GM12878 (cell line): ENCODE results near the gene EFHD2. TPM values are rescaled to one million over a fixed set of nuclear protein-coding genes. Genes with fewer than 3 reads are reported as not detected.
A peak's percentile ranks its signal among the peaks of the same experiment; 100 is the strongest.

ENCODE experiments used
- MEF2B ChIP-seq: fragments of 450-650 bp; IDR thresholded peaks from 2 replicates; pipeline ENCODE4 v1.6.1; 2018; ENCODE audit warnings: mild to moderate bottlenecking, moderate library complexity; ENCODE audit not compliant: partially characterized antibody, poor library complexity, severe bottlenecking
- POLR2AphosphoS5 ChIP-seq: IDR thresholded peaks from 2 replicates; pipeline ENCODE4 v1.6.1; 2011; ENCODE audit warnings: mild to moderate bottlenecking, low read length, inconsistent platforms
- SMAD5 ChIP-seq: IDR thresholded peaks from 2 replicates; pipeline ENCODE4 v1.6.1; 2016; ENCODE audit warnings: antibody characterized with exemption, low read depth
- TCF3 ChIP-seq: IDR thresholded peaks from 2 replicates; pipeline ENCODE4 v1.6.1; 2012; ENCODE audit warnings: low read depth, mild to moderate bottlenecking, low read length, borderline replicate concordance; ENCODE audit not compliant: insufficient read depth
- polyA plus RNA-seq, 11 experiments: library from polyadenylated mRNA; depleted of rRNA in 4 of 11; unstranded in 6 of 11; stranded (reverse) in 5 of 11; fragments of >200 nt; fragmentation: Nextera tagmentation in 4 of 11; fragmentation: Illumina TruSeq in 1 of 11; extraction: Ambion mirVana in 4 of 11; extraction: Trizol in 1 of 11; gene quantifications; 1 replicate in 1 of 11; 2 replicates in 10 of 11; pipeline versions ENCODE4 v1.2.1 to v1.2.3, GENCODE V29; 2011 to 2016; ENCODE audit warnings: inconsistent platforms in 2 of 11, missing spikeins in 2 of 11, low read depth in 1 of 11
- total RNA-seq, 4 experiments: library from RNA; depleted of rRNA in 3 of 4; stranded (reverse); fragments of >200 nt in 3 of 4; fragmentation: Illumina TruSeq in 1 of 4; extraction: Trizol in 1 of 4; gene quantifications; 2 replicates each; pipeline versions ENCODE4 v1.2.1 to v1.2.3, GENCODE V29; 2013 to 2021
- TF ChIP-seq, protein P1 (sequence below): IDR thresholded peaks from 2 replicates; pipeline ENCODE4 v1.6.1; 2011; ENCODE audit warnings: borderline replicate concordance, low read depth, mild to moderate bottlenecking, moderate library complexity, low read length; ENCODE audit not compliant: insufficient read depth, poor library complexity, severe bottlenecking
- TF ChIP-seq, protein P2 (sequence below): fragments of 450-650 bp; IDR thresholded peaks from 2 replicates; pipeline ENCODE4 v1.6.1; 2018; ENCODE audit warnings: mild to moderate bottlenecking, low read depth, moderate library complexity; ENCODE audit not compliant: partially characterized antibody

The EFHD2 gene
- total and polyA plus RNA-seq, 10 of the 15 experiments (the other 5 are each of a cell fraction or from before 2014, with no cell fraction given): 4.0 to 114 (median 66.1) TPM

DNA sequence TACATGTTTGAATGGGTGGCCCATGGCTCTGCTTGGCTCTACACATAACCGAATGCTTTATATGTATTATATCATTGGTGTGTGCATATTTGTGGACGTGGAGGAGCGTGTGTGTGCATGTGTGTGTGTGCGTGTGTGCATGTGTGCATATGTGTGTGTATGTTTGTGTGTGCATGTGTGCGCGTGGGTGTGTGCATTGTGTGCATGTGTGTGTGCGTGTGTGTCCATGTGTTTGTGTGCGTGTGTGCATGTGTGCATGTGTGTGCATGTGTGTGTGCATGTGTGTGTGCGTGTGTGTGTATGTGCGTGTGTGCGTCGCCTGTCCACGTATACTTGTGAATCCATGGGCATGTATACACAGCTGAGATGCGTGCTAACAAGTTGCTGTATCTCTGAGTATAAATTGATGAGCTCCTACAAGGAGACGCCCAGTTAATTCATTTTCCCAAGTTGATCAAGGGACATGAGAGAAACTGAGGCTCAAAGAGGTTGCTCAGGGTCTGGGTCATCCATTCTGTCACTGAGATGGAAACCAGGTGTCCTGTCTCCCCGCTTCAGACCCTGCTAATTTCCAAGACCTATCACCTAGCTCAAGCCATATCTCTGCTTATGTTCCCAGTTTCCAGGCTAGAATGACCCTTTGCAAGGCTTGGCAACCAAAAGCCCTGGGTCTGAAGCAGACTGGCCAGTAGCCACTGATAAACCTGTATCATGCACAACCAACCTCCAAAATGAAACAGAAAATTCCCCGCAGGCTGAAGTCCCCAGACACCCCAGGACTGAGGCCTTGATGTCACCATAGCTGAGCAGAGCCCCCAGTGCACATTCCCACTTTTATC is 25.8 kb downstream of the EFHD2 start (continued):
- TF ChIP-seq, protein P1, sequence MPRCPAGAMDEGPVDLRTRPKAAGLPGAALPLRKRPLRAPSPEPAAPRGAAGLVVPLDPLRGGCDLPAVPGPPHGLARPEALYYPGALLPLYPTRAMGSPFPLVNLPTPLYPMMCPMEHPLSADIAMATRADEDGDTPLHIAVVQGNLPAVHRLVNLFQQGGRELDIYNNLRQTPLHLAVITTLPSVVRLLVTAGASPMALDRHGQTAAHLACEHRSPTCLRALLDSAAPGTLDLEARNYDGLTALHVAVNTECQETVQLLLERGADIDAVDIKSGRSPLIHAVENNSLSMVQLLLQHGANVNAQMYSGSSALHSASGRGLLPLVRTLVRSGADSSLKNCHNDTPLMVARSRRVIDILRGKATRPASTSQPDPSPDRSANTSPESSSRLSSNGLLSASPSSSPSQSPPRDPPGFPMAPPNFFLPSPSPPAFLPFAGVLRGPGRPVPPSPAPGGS: peak; percentile 92
- TF ChIP-seq SMAD5 (no peak), POLR2AphosphoS5 (peak; percentile 44; the same call in 1 of the 2 replicates), TCF3 (0 out of 2 replicates have a peak, but pooled peaks have one; percentile 31), MEF2B (no peak)
- TF ChIP-seq, protein P2, sequence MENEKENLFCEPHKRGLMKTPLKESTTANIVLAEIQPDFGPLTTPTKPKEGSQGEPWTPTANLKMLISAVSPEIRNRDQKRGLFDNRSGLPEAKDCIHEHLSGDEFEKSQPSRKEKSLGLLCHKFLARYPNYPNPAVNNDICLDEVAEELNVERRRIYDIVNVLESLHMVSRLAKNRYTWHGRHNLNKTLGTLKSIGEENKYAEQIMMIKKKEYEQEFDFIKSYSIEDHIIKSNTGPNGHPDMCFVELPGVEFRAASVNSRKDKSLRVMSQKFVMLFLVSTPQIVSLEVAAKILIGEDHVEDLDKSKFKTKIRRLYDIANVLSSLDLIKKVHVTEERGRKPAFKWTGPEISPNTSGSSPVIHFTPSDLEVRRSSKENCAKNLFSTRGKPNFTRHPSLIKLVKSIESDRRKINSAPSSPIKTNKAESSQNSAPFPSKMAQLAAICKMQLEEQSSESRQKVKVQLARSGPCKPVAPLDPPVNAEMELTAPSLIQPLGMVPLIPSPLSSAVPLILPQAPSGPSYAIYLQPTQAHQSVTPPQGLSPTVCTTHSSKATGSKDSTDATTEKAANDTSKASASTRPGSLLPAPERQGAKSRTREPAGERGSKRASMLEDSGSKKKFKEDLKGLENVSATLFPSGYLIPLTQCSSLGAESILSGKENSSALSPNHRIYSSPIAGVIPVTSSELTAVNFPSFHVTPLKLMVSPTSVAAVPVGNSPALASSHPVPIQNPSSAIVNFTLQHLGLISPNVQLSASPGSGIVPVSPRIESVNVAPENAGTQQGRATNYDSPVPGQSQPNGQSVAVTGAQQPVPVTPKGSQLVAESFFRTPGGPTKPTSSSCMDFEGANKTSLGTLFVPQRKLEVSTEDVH: no peak
- TF ChIP-seq, all 136 proteins: peak for 6
